ENCODE data around the gene RIC8B. TPM values are rescaled to one million over a fixed set of nuclear protein-coding genes. Genes with fewer than 3 reads are reported as not detected.
"Not testable (repeated sequence)": the region's sequence is repeated elsewhere in the genome, so short reads cannot be mapped to it uniquely, and the experiment has no call there.

The RIC8B gene
- total RNA-seq, 1 donor from 2014 or later: 19.7 TPM

DNA sequence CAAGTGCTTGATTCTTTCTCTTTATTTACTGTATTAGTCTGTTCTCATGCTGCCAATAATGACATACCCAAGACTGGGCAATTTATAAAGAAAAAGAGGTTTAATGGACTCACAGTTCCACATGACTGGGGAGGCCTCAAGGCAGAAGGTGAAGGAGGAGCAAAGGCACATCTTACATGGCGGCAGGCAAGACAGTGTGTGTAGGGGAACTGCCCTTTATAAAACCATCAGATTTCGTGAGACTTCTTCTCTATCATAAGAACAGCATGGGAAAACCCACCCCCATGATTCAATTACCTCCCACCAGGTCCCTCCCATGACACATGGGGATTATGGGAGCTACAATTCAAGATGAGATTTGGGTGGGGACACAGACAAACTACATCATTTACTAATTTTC lies 149.1 kb downstream of the RIC8B start:
- H3K9me3 ChIP-seq (ENCODE audit: insufficient read depth, low read depth, low read length); H3K4me2 ChIP-seq (ENCODE audit: low read length); H3K4me3 Mint-ChIP-seq (ENCODE audit: unreplicated experiment); H3K27ac ChIP-seq (ENCODE audit: low read depth, low read length); H2AFZ ChIP-seq (ENCODE audit: low read depth, low read length); H3K36me3 Mint-ChIP-seq (ENCODE audit: low read depth, unreplicated experiment); H3K27ac Mint-ChIP-seq (ENCODE audit: unreplicated experiment); DNase-seq (ENCODE audit: low read depth); H3K27me3 ChIP-seq (ENCODE audit: insufficient read depth, low read length); H3K36me3 ChIP-seq (ENCODE audit: insufficient read depth, low read length); H3K9me3 Mint-ChIP-seq (ENCODE audit: unreplicated experiment); H3K4me1 Mint-ChIP-seq (ENCODE audit: low read depth, unreplicated experiment); H3K27me3 Mint-ChIP-seq (ENCODE audit: low read depth, unreplicated experiment); H3K4me3 ChIP-seq (ENCODE audit: insufficient read depth, low read depth, low read length); H3K79me2 ChIP-seq (ENCODE audit: insufficient read depth, low read length); FAIRE-seq; H3K9ac ChIP-seq (ENCODE audit: low read length); H3K4me1 ChIP-seq (ENCODE audit: insufficient read depth, low read length); H4K20me1 ChIP-seq (ENCODE audit: insufficient read depth, low read length): not testable (repeated sequence)

DNA sequence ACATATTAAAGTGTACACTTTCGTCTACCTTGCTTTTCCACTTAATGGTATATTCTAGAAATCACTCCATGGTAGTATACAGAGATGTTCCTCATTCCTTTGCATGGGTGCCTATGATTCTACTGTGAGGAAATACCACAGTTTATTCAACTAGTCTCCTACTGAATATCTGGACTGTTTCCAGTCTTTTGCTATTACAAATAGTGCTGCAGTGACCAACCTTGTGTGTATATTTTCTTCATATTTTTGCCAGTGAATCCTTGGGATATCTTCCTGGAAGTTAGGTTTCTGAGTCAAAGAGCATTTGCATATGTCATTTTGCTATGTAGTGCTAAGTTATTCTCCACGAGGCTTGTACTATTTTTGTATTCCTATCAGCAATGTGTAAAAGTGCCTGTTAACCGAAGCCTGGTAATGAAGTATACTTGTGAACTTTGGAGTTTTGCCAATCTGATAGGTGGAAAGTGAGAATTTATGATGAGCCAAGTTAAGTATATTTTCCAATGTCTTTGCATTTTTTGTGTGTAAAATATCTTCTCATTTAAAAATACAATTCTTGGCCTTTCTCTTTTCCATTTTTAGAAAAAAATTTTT lies 149.9 kb downstream of the RIC8B start:
- H3K79me2 ChIP-seq (ENCODE audit: insufficient read depth, low read length): no peaks in the 10 kb centered on the region
- peaks cover 6% of the 10 kb centered on the region for H3K27me3 ChIP-seq (ENCODE audit: insufficient read depth, low read length)
- H3K4me2 ChIP-seq (ENCODE audit: low read length): no peak overlapping the region
- Mint-ChIP-seq H3K4me1 (ENCODE audit: low read depth, unreplicated experiment) (no peaks in the 10 kb centered on the region), H3K27me3 (ENCODE audit: low read depth, unreplicated experiment) (no peaks in the 10 kb centered on the region), H3K4me3 (ENCODE audit: unreplicated experiment) (no peak overlapping the region), H3K9me3 (ENCODE audit: unreplicated experiment) (peaks cover 6% of the 10 kb centered on the region), H3K27ac (ENCODE audit: unreplicated experiment) (no peak overlapping the region), H3K36me3 (ENCODE audit: low read depth, unreplicated experiment) (no peaks in the 10 kb centered on the region)
- no peaks in the 10 kb centered on the region for H4K20me1 ChIP-seq (ENCODE audit: insufficient read depth, low read length)
- DNase-seq (ENCODE audit: low read depth) (no peak), FAIRE-seq (no peak)
- H3K36me3 ChIP-seq (ENCODE audit: insufficient read depth, low read length): no peaks in the 10 kb centered on the region
- no peak overlapping the region for H3K27ac ChIP-seq (ENCODE audit: low read depth, low read length)
- no peak overlapping the region for H2AFZ ChIP-seq (ENCODE audit: low read depth, low read length)
- H3K9ac ChIP-seq (ENCODE audit: low read length): no peak overlapping the region
- TF ChIP-seq EZH2 (IDR thresholded peaks at IDR 0.05; ENCODE audit: insufficient read depth, low read length) (no peak), CTCF (IDR thresholded peaks at IDR 0.05; ENCODE audit: insufficient read depth, low read depth, low read length) (no peak)
- H3K9me3 ChIP-seq (ENCODE audit: insufficient read depth, low read depth, low read length): no peaks in the 10 kb centered on the region
- H3K4me3 ChIP-seq (ENCODE audit: insufficient read depth, low read depth, low read length): no peak overlapping the region
- no peaks in the 10 kb centered on the region for H3K4me1 ChIP-seq (ENCODE audit: insufficient read depth, low read length)

DNA sequence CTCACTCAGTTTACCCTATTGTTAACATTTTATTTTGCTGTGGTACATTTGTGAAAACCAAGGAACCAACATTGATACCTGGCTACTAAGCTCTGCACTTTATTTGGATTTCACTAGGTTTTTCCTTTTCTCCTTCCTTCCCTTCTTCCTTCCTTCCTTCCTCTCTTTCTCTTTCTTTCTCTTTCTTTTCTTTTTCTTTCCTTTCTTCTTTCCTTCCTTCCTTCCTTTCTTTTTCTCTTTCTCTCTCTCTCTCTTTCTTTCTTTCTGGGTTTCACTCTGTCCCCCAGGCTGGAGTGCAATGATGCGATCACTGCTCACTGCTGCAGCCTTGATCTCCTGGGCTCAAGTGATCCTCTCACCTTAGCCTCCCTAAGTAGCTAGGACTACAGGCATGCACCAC lies 152.2 kb downstream of the RIC8B start:
- FAIRE-seq: no peak
- H3K27ac Mint-ChIP-seq (ENCODE audit: unreplicated experiment): no peak overlapping the region

More for the DNA sequence above, 152.2 kb downstream of the RIC8B start:
- TF ChIP-seq CTCF (IDR thresholded peaks at IDR 0.05; ENCODE audit: insufficient read depth, low read depth, low read length): no peak
- H3K27me3 Mint-ChIP-seq (ENCODE audit: low read depth, unreplicated experiment): no peaks in the 10 kb centered on the region
- H3K4me1 Mint-ChIP-seq (ENCODE audit: low read depth, unreplicated experiment): no peaks in the 10 kb centered on the region
- Histone ChIP-seq H3K9ac (ENCODE audit: low read length) (no peak overlapping the region), H3K4me3 (ENCODE audit: insufficient read depth, low read depth, low read length) (no peak overlapping the region), H3K27ac (ENCODE audit: low read depth, low read length) (no peak overlapping the region), H4K20me1 (ENCODE audit: insufficient read depth, low read length) (no peaks in the 10 kb centered on the region), H3K9me3 (ENCODE audit: insufficient read depth, low read depth, low read length) (no peaks in the 10 kb centered on the region), H3K4me1 (ENCODE audit: insufficient read depth, low read length) (no peaks in the 10 kb centered on the region), H3K36me3 (ENCODE audit: insufficient read depth, low read length) (no peaks in the 10 kb centered on the region), H3K79me2 (ENCODE audit: insufficient read depth, low read length) (no peaks in the 10 kb centered on the region), H2AFZ (ENCODE audit: low read depth, low read length) (no peak overlapping the region), H3K4me2 (ENCODE audit: low read length) (no peak overlapping the region), H3K27me3 (ENCODE audit: insufficient read depth, low read length) (peaks cover 6% of the 10 kb centered on the region)
- DNase-seq (ENCODE audit: low read depth): no peak
- H3K4me3 Mint-ChIP-seq (ENCODE audit: unreplicated experiment): no peak overlapping the region
- H3K9me3 Mint-ChIP-seq (ENCODE audit: unreplicated experiment): peaks cover 6% of the 10 kb centered on the region
- no peaks in the 10 kb centered on the region for H3K36me3 Mint-ChIP-seq (ENCODE audit: low read depth, unreplicated experiment)

Measured in astrocyte (in vitro differentiated cells and primary cell).